ENCODE measurements around the gene PLCG1. TPM values are rescaled to one million over a fixed set of nuclear protein-coding genes. Genes with fewer than 3 reads are reported as not detected.
A peak's percentile ranks its signal among the peaks of the same experiment; 100 is the strongest.

PLCG1 gene
- polyA plus RNA-seq, 2 of the 4 experiments (the other 2 are of a cell fraction): 22.0 to 65.0 TPM

DNA sequence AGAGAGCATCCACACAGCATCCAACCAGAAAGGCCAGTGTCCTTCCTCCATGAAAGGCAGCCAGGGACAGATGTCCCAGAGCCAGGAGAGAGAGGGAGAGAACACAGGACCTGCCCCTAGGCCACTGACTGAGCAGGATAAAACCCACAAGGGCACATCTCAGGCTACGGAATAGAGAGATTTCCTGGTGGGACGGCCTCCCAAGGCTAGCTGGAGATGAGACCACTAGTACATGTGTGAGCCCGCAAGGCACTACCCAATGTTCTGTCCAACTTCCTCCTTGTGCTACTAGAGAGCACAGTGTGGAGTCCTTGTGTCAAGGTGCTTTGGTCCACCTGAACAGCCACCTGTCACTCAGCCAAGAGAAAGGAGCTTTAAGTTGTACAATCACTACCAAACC, 44.2 kb downstream of the PLCG1 start:
- no peak for TF ChIP-seq RNF2 (IDR thresholded peaks at IDR 0.05; ENCODE audit: borderline replicate concordance, low read depth)
- no peak for TF ChIP-seq CHD4 (IDR thresholded peaks at IDR 0.05; ENCODE audit: borderline replicate concordance)
- no peak for TF ChIP-seq NFE2L2 (conservative IDR thresholded peaks at IDR 0.05; ENCODE audit: low read length)
- no peak for TF ChIP-seq SREBF2 (IDR thresholded peaks at IDR 0.05)
- TF ChIP-seq ZC3H11A (IDR thresholded peaks at IDR 0.05): no peak
- TF ChIP-seq, protein P1, sequence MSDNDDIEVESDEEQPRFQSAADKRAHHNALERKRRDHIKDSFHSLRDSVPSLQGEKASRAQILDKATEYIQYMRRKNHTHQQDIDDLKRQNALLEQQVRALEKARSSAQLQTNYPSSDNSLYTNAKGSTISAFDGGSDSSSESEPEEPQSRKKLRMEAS (IDR thresholded peaks at IDR 0.05): no peak
- TF ChIP-seq TFCP2L1 (CRISPR knock-in tag; IDR thresholded peaks at IDR 0.05): no peak
- TF ChIP-seq CEBPB (IDR thresholded peaks at IDR 0.05): no peak
- TF ChIP-seq, protein P2, sequence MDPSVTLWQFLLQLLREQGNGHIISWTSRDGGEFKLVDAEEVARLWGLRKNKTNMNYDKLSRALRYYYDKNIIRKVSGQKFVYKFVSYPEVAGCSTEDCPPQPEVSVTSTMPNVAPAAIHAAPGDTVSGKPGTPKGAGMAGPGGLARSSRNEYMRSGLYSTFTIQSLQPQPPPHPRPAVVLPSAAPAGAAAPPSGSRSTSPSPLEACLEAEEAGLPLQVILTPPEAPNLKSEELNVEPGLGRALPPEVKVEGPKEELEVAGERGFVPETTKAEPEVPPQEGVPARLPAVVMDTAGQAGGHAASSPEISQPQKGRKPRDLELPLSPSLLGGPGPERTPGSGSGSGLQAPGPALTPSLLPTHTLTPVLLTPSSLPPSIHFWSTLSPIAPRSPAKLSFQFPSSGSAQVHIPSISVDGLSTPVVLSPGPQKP (IDR thresholded peaks at IDR 0.05; ENCODE audit: low read depth, low read length): no peak
- no peak for TF ChIP-seq HOXA7 (CRISPR knock-in tag; IDR thresholded peaks at IDR 0.05)
- H3K4me1 ChIP-seq: peaks cover 13% of the 10 kb centered on the region; the same call in 2 of the 3 replicates
- H3K9me3 ChIP-seq: no peaks in the 10 kb centered on the region
- no peak for DNase-seq (ENCODE audit: low read depth in 1 of 2, low spot score in 1 of 2)
- H3K4me3 ChIP-seq: no peak overlapping the region
- H3K4me2 ChIP-seq: no peak overlapping the region
- ChIA-PET CTCF (interaction anchor here (1.5 to 4.1 kb wide), 3 partner anchors 8 to 158 kb away, joined by 5 to 19 read pairs (median 10); no protein-coding TSS in a partner anchor), POLR2A (no interaction called here)
- 96% methylated on average over 3 of the region's 3 CpGs for WGBS (ENCODE audit: missing lambda C conversion rate)
- ATAC-seq: no peak
- FAIRE-seq: no peak
- no peak overlapping the region for H3K27ac ChIP-seq

DNA sequence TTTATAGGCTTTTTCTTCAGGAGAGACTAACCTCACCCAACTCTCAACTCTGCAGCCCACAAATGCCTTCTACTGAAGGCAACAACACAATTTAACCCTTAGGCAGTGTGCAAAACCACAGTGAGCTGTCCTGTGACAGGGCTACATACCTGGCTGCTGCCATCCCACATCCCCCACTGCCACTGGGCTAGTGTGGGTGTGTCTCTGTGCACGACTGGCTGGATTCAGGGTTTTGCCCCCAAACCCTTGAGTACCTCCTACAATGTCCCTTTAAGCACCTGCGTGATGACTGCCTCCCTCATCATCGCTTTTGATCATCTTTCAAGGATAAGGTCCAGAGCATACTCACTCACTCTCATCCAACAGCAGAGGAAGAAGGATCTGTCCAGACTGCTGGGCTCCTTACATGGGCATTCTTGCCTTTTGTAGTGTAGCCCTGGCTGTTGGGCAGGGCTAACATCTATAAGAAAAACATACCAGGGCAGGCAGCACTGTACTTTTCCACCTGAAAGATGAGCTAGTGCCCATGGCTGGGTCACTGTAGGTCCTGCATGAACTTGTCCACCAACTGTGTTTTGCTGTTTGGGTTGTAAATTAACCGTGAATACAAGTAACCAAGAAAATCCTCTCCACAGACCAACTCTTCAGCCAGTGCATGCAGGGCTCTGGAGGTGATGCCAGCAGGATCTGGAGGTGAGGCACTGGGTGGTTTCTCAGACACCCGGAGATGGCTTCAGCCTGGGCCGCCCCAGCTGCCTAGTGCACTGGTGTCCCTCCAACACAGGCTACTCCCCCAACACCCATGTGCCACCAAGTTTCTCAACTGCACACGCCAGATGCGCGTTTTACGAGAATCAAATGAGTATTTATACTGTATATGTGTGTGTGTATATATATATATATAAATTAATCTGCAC, 45.2 kb downstream of the PLCG1 start:
- H3K4me1 ChIP-seq: peaks cover 9% of the 10 kb centered on the region; the same call in 2 of the 3 replicates
- TF ChIP-seq TFCP2L1 (CRISPR knock-in tag; IDR thresholded peaks at IDR 0.05): no peak
- no peak for TF ChIP-seq PHF8 (IDR thresholded peaks at IDR 0.05; ENCODE audit: borderline replicate concordance, low read depth)
- TF ChIP-seq GATA3 (IDR thresholded peaks at IDR 0.05; ENCODE audit: borderline replicate concordance): no peak
- no peak for TF ChIP-seq MAZ (IDR thresholded peaks at IDR 0.05; ENCODE audit: borderline replicate concordance, low read depth, low read length)
- DNase-seq (ENCODE audit: low read depth in 1 of 2, low spot score in 1 of 2): no peak
- no peak overlapping the region for H3K4me2 ChIP-seq
- WGBS (ENCODE audit: missing lambda C conversion rate): 89% methylated on average over 8 of the region's 10 CpGs
- ATAC-seq: peak in 1 of 2 experiments; percentile 14; a peak in 1 of 6 replicates
- CTCF ChIA-PET: interaction anchor here (1.0 to 4.1 kb wide), 4 partner anchors 9 to 158 kb away, joined by 3 to 19 read pairs (median 8); partner anchors contain the start of gene LPIN3
- no peak overlapping the region for H3K27ac ChIP-seq
- no peak for FAIRE-seq
- H3K9me3 ChIP-seq: peaks cover 2% of the 10 kb centered on the region; the same call in 1 of the 3 replicates
- no peak overlapping the region for H3K4me3 ChIP-seq
- POLR2A ChIA-PET: no interaction called here

DNA sequence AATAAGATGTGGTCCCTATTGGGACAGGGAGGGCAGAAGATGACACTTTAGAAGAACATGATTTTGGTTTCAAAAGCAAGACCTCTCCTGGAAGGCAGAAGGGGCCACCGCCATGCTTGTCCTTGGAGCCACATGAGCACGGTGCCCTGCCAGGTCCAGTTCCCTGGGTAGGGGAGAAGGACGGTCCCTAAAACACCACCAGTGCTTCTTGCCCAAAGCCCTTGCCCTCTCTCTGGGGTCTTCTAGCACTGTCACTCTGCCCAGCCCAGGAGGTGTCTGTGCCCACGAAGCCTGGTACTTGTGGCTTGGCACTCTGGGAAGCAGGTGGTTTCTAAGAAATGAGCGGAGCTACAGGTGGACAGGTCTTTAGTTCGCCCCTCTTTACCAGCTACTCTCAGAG, 46.0 kb downstream of the PLCG1 start:
- Histone ChIP-seq H3K9me3 (peaks cover 2% of the 10 kb centered on the region; the same call in 2 of the 3 replicates), H3K4me2 (no peak overlapping the region), H3K4me1 (peaks cover under 1% of the 10 kb centered on the region; the same call in 1 of the 3 replicates), H3K27ac (no peak overlapping the region), H3K4me3 (no peak overlapping the region)
- ATAC-seq (no peak), DNase-seq (ENCODE audit: low read depth in 1 of 2, low spot score in 1 of 2) (no peak), FAIRE-seq (no peak)
- WGBS (ENCODE audit: missing lambda C conversion rate): 93% methylated on average over 6 of the region's 6 CpGs
- POLR2A ChIA-PET: no interaction called here
- CTCF ChIA-PET: interaction anchor here (1.3 to 4.1 kb wide), 2 partner anchors 10 to 157 kb away, joined by 3 to 19 read pairs; partner anchors contain the start of gene LPIN3
- TF ChIP-seq RNF2 (IDR thresholded peaks at IDR 0.05; ENCODE audit: borderline replicate concordance, low read depth) (no peak), NFE2L2 (conservative IDR thresholded peaks at IDR 0.05; ENCODE audit: low read length) (no peak), HOXB5 (CRISPR knock-in tag; IDR thresholded peaks at IDR 0.05) (no peak), CHD2 (IDR thresholded peaks at IDR 0.05; ENCODE audit: low read length, partially characterized antibody) (no peak), CBX8 (IDR thresholded peaks at IDR 0.05) (no peak), MAZ (IDR thresholded peaks at IDR 0.05; ENCODE audit: borderline replicate concordance, low read depth, low read length) (no peak), CHD4 (IDR thresholded peaks at IDR 0.05; ENCODE audit: borderline replicate concordance) (no peak), HOXB13 (CRISPR knock-in tag; IDR thresholded peaks at IDR 0.05; ENCODE audit: low read depth) (no peak), KDM1A (IDR thresholded peaks at IDR 0.05; ENCODE audit: low read depth) (no peak), RCOR1 (IDR thresholded peaks at IDR 0.05; ENCODE audit: low read depth, low read length) (no peak), EHMT2 (IDR thresholded peaks at IDR 0.05; ENCODE audit: low read depth) (no peak), NR3C1 (IDR thresholded peaks at IDR 0.05) (no peak), TP53 (CRISPR knock-in tag; IDR thresholded peaks at IDR 0.05) (no peak), RAD21 (conservative IDR thresholded peaks at IDR 0.05 in 1 of 2, IDR thresholded peaks at IDR 0.05 in 1 of 2) (no peak), ZNF302 (CRISPR knock-in tag; IDR thresholded peaks at IDR 0.05) (no peak), ZFP36 (IDR thresholded peaks at IDR 0.05; ENCODE audit: borderline replicate concordance, partially characterized antibody) (no peak)
- TF ChIP-seq, protein P3, sequence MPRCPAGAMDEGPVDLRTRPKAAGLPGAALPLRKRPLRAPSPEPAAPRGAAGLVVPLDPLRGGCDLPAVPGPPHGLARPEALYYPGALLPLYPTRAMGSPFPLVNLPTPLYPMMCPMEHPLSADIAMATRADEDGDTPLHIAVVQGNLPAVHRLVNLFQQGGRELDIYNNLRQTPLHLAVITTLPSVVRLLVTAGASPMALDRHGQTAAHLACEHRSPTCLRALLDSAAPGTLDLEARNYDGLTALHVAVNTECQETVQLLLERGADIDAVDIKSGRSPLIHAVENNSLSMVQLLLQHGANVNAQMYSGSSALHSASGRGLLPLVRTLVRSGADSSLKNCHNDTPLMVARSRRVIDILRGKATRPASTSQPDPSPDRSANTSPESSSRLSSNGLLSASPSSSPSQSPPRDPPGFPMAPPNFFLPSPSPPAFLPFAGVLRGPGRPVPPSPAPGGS (IDR thresholded peaks at IDR 0.05): no peak
- TF ChIP-seq, protein P4, sequence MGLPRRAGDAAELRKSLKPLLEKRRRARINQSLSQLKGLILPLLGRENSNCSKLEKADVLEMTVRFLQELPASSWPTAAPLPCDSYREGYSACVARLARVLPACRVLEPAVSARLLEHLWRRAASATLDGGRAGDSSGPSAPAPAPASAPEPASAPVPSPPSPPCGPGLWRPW (IDR thresholded peaks at IDR 0.05): no peak
- TF ChIP-seq, protein P5, sequence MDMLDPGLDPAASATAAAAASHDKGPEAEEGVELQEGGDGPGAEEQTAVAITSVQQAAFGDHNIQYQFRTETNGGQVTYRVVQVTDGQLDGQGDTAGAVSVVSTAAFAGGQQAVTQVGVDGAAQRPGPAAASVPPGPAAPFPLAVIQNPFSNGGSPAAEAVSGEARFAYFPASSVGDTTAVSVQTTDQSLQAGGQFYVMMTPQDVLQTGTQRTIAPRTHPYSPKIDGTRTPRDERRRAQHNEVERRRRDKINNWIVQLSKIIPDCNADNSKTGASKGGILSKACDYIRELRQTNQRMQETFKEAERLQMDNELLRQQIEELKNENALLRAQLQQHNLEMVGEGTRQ (IDR thresholded peaks at IDR 0.05): no peak
